ENCODE measurements around the gene EXOSC1.
A peak's percentile ranks its signal among the peaks of the same experiment; 100 is the strongest.
"Not testable (repeated sequence)": the region's sequence is repeated elsewhere in the genome, so short reads cannot be mapped to it uniquely, and the experiment has no call there.

The EXOSC1 gene

GRCh38 chr10:97459111-97459510 is 13.3 kb upstream of the EXOSC1 start:
- DNase-seq (ENCODE audit: low spot score), result no peak

GRCh38 chr10:97456686-97457065 is 10.9 kb upstream of the EXOSC1 start:
- no peak for DNase-seq (ENCODE audit: low spot score)

GRCh38 chr10:97456034-97456685 is 10.4 kb upstream of the EXOSC1 start:
- no peak for DNase-seq (ENCODE audit: low spot score)

GRCh38 chr10:97454330-97455036 is 8.7 kb upstream of the EXOSC1 start:
- peak; percentile 32 for DNase-seq (ENCODE audit: low spot score)

GRCh38 chr10:97452352-97452751 is 6.5 kb upstream of the EXOSC1 start:
- DNase-seq (ENCODE audit: low spot score), result no peak

- DNase-seq (ENCODE audit: low spot score), result no peak
Measured at GRCh38 chr10:97451605-97452004, 5.8 kb upstream of the EXOSC1 start.

GRCh38 chr10:97450828-97451227 is 5.0 kb upstream of the EXOSC1 start:
- no peak for DNase-seq (ENCODE audit: low spot score)

- peak; percentile 14 for DNase-seq (ENCODE audit: low spot score)
Measured at GRCh38 chr10:97445357-97445721, 467 bp downstream of the EXOSC1 start.

- no peak for DNase-seq (ENCODE audit: low spot score)
Measured at GRCh38 chr10:97444212-97444611, 1.6 kb downstream of the EXOSC1 start.

GRCh38 chr10:97442277-97442676 is 3.5 kb downstream of the EXOSC1 start:
- no peak for DNase-seq (ENCODE audit: low spot score)

- no peak for DNase-seq (ENCODE audit: low spot score)
Measured at GRCh38 chr10:97435211-97435610, 10.6 kb downstream of the EXOSC1 start.

GRCh38 chr10:97434557-97434956 is 11.2 kb downstream of the EXOSC1 start:
- no peak for DNase-seq (ENCODE audit: low spot score)

GRCh38 chr10:97434055-97434454 is 11.8 kb downstream of the EXOSC1 start:
- DNase-seq (ENCODE audit: low spot score), result no peak

- no peak for DNase-seq (ENCODE audit: low spot score)
Measured at GRCh38 chr10:97428572-97428981, 17.2 kb downstream of the EXOSC1 start.

- no peak for DNase-seq (ENCODE audit: low spot score)
Measured at GRCh38 chr10:97427571-97428179, 18.1 kb downstream of the EXOSC1 start.

GRCh38 chr10:97426776-97427570 is 18.8 kb downstream of the EXOSC1 start:
- no peak for DNase-seq (ENCODE audit: low spot score)

GRCh38 chr10:97425964-97426775 is 19.6 kb downstream of the EXOSC1 start, which contains the start of gene PGAM1:
Gene PGAM1, plus strand, starts transcription at chr10:97426191. Its CDS starts 117 bp downstream, at chr10:97426308.
- DNase-seq (ENCODE audit: low spot score), result peak; percentile 97

- DNase-seq (ENCODE audit: low spot score), result not testable (repeated sequence)
Measured at GRCh38 chr10:97423757-97424098, 22.1 kb downstream of the EXOSC1 start.

GRCh38 chr10:97416565-97416964 is 29.2 kb downstream of the EXOSC1 start:
- DNase-seq (ENCODE audit: low spot score), result no peak

- DNase-seq (ENCODE audit: low spot score), result no peak
Measured at GRCh38 chr10:97412891-97413304, 32.9 kb downstream of the EXOSC1 start.

GRCh38 chr10:97411406-97411805 is 34.4 kb downstream of the EXOSC1 start:
- no peak for DNase-seq (ENCODE audit: low spot score)

- DNase-seq (ENCODE audit: low spot score), result no peak
Measured at GRCh38 chr10:97408496-97408992, 37.3 kb downstream of the EXOSC1 start.
